GM19328 (cell line): ENCODE results near the gene SH3TC2.

Experiments
- ATAC-seq: cut with Tn5 transposase; IDR thresholded peaks from one replicate; pipeline ENCODE4 v1.9.1; 2021; ENCODE audit warnings: mild to moderate bottlenecking, moderate library complexity; ENCODE audit not compliant: unreplicated experiment

Gene SH3TC2

GRCh38 chr5:149002761-149003689 lies 59.8 kb downstream of the SH3TC2 start:
- no peak for ATAC-seq

- ATAC-seq = no peak
Measured at GRCh38 chr5:149002053-149002452, 60.8 kb downstream of the SH3TC2 start.

DNA sequence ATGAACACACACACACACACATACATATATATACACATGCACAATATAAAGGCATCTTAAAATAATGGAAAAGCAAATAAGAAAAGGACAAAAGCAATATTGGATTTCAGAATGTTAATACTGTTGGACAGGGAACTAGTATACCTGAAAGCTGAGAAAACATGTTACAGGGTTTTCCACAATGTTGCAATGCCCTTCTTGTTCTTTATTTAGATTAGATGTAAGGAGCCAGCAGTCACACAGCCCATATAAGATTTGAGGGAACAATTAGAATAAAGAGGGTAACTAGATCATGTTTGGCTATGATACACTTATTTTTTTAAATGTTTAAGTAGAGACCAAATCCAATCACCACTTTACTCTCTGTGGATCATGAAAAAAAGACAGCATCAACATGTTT lies 61.7 kb downstream of the SH3TC2 start:
- ATAC-seq = no peak

- ATAC-seq = no peak
Measured at GRCh38 chr5:148999741-149000140, 63.1 kb downstream of the SH3TC2 start.

DNA sequence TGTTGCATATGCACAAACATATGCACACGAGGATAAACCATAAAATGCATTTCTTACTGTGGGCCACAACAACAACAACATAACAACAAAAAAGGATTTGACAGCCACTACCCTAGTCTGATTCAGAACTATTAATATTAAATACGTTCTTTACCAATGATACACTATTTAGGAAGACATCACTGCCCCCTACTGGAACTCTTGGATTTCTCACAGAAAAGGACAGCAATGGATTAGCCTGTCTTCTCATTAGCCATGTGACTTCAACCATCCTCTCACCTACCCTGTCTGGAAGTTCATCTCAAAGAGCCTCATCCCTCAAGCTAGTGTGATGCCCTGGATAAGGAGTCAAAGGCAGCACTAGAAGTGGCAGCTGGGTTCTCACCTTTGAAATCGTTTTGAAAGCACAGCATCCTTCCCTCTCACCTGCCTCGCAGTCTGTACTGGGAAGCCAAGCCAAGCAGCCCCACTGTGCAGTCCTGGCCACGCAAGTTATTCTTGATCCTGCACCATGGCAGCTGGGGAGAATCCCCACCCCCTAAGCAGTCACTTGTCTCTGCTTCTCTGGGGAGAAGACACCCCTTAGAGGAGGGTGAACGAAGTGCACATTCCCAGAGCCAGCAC lies 64.6 kb downstream of the SH3TC2 start:
- peak; percentile 51 for ATAC-seq

- ATAC-seq = no peak
Measured at GRCh38 chr5:148996270-148996669, 66.6 kb downstream of the SH3TC2 start.

DNA sequence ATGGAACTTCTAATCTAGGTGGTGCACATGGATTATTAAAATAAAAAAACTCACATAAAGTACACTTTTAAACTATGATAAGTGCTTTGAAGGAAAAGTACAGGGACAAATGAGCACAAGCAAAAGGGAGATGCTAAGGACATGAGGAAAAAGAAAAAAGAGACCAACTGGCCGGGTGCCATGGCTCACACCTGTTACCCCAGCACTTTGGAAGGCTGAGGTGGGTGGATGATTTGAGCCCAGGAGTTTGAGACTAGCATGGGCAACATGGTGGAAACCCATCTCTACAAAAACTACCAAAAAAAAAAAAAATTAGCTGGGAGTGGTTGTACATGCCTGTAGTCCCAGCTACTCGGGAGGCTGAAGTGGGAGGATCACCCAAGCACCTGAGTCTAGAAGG lies 67.1 kb downstream of the SH3TC2 start:
- ATAC-seq = no peak

- no peak for ATAC-seq
Measured at GRCh38 chr5:148993283-148993936, 69.5 kb downstream of the SH3TC2 start.

GRCh38 chr5:148992265-148992664 lies 70.6 kb downstream of the SH3TC2 start:
- no peak for ATAC-seq

DNA sequence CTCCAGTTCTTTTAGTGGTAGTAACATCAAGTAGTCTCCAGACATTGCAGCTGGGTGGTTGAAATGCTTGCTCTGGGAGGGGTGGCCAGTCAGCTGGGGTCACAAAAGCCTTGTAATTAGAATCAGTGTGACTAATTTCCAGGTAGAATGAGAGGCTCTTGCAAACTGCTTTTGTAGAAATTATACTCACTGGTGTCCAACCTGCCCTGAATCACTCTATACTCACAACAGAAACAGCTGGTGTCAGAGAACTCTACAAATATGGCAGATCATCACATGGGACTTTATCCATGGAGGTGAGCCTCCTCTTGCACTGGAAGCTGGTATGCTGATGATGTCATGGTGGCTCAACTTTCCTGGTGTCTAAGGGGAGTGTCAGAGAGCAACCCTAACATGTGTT lies 71.3 kb downstream of the SH3TC2 start:
- no peak for ATAC-seq

DNA sequence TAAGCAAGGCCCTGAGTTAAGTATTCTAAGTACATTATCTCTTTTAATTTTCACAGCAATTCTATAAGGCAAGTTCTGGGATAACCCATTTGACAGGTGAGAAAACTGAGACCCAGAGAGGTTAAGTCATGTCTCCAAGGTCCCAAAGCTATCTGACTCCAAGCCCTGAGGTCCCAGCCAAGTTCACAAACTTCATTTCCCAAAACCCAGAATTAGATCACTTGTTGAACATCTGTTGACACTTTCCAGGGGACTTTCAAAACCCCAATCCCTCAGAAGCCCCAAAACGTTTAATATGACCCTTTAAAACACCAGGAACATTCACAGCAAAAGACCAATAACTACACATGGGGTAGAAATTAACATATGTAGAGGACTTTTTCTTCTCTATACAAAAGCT lies 72.0 kb downstream of the SH3TC2 start:
- ATAC-seq = no peak

GRCh38 chr5:148989567-148989966 lies 73.3 kb downstream of the SH3TC2 start:
- ATAC-seq = no peak

GRCh38 chr5:148988328-148988727 lies 74.5 kb downstream of the SH3TC2 start:
- no peak for ATAC-seq

DNA sequence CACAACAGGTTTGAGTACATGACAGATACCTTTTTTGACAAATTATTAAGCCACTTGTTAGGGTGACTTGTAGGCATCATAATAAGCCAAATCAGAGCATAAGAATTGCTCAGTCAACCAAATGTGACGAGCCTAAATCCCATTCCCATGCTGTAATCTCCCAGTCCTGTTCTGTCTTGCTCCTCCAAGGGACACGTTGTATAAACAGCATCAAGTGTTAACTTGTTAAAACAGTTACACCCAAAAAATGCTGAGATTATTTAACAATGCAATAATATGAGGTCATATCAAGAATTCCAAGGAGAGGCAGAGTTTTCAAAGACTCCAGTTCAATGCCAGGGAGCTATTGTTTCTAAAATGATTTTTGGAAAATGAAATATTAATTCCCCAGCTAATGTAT lies 76.2 kb downstream of the SH3TC2 start:
- ATAC-seq = no peak

- no peak for ATAC-seq
Measured at GRCh38 chr5:148984345-148984744, 78.5 kb downstream of the SH3TC2 start.

GRCh38 chr5:148981353-148981752 lies 81.5 kb downstream of the SH3TC2 start:
- ATAC-seq = no peak

DNA sequence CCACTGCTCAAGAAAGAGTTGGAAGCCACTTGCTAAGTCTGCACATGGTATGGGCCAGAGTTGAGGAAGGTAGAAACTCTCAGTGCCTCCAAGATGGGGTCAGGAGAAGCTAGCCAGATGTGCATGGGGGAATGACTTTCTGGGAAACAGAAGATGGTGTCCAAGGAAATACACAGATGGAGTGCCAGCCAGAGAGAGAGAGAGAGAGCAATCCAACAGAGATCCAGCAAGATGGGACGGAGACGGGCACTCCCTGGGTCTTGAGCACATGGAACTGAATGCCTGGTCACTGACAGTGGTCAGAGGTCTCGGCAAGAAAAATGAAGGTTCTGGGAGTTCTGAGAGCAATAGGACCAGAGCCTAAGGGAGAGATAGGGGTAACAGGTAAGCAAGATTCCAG lies 82.1 kb downstream of the SH3TC2 start:
- ATAC-seq = no peak

DNA sequence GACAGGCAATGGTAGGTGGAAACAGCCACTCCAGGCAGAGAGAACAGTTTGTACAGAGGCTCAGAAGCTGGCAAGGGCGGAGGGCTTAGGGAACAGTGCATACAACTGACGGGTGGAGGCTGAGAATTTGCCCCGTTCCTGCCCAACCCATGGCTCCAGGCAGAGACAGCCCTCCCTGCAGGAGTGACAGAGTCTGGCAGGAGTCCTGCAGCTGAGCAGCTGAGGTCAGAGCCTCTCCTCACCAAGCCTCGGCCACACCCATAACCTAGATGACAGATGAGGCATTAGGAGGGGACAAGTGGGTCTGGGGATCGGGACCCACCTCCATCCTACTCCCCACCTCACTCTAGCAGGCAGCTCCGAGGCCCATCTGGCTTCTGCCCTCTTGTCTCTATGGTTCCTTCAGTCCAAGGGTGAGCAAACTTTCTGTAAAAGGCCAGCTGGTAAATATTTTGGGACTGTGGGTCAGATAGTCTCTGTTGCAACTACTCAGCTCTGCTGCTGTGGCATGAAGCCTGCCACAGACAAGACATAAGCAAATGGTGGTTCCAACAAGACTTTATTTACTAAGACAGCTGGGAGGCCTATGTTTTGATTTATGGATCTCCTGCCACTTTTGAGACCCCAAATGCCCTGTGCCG lies 83.7 kb downstream of the SH3TC2 start:
- no peak for ATAC-seq

DNA sequence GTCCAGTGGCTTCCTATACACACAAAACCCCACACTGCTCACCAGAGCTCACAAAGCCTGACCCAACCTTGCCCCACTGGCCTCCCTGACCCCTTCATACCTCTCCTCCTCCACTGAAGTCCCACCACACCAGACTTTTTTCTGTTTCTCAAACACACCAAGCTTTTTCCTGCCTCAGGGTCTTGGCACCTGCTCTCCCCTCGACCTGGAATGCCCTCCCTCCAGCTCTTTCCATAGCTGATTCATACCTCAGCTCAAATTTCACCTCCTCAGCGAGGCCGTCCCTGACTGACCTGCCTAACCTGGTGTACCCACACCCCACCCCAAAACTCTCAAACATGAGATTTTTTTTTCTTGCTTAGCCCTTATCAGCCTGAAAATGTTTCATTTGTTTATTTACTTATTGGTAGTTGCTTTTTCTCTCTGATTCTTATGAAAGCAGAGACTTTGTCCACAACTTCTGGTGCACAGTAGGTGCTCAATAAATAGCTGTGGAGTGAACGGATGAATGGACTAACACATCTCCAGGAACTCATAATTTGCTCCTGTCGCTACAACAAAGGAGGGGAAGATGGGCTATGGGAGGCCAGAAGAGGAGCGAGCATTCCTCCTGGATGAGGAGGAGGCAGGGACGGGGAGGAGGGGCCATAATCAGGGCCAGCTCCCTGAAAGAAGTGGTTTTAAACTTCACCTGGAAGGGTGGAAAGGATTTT lies 84.3 kb downstream of the SH3TC2 start:
- no peak for ATAC-seq

DNA sequence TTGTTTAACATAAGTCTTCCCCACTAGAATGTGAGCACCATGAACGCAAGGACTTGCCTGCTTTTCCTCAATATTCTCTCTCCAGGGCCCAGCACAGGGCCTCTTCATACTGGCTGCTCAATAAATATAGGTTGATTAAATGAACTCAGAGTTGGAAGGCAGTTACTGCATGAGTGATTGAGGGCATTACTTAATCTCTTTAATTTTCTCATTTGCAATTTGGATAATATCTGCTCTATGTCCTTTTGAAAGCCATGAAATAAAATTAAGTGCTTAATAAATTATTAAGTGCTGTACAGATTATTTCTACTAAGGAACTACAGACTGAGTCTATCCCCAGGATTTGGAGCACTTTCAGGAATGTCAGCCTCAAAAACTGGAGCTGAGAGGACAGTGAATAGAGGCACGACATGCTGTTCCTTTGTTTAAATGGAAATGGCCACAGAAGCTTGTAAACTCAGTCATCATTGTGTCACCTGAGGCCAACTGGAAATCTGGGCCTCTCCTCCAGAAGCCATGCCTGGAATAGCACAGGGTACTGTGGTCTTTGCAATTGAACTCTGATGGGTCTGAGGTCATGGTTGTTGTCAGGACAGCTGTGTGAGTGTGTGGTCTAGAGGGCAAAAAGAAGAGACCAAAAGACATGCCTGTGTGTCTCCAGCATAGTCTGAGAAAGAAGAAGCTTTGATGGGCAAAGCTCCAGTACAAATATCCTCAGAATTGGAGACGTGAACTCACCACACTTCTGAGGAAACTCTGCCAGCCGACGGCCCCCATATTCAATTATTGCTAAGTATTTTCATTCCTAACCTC lies 86.1 kb downstream of the SH3TC2 start:
- ATAC-seq = no peak
